Stimulated activated CD4-positive, alpha-beta T cell treated with anti-CD3 and anti-CD28 coated beads, Interleukin-4, amount 100 ng/mL, for 4 hours (primary cell): ENCODE measurements around the gene ELMO3.
A peak's percentile ranks its signal among the peaks of the same experiment; 100 is the strongest.

Experiments used
- DNase-seq, 2 experiments: peaks; one replicate each; pipeline ENCODE4 v3.0.0-alpha.2; 2020

Gene ELMO3

GRCh38 chr16:67163999-67164558 lies 34.9 kb upstream of the ELMO3 start:
- DNase-seq: no peak

GRCh38 chr16:67164599-67165061 lies 34.3 kb upstream of the ELMO3 start, which contains the start of gene HSF4:
Gene HSF4, plus strand, starts transcription at chr16:67164745. Its CDS starts 67 bp downstream, at chr16:67164812.
- DNase-seq: no peak

GRCh38 chr16:67165121-67166078 lies 33.5 kb upstream of the ELMO3 start:
- no peak for DNase-seq

- DNase-seq: no peak
These were observed 32.8 kb upstream of the ELMO3 start for GRCh38 chr16:67166110-67166547.

GRCh38 chr16:67166598-67167168 lies 32.2 kb upstream of the ELMO3 start:
- DNase-seq: no peak

GRCh38 chr16:67167588-67167987 lies 31.3 kb upstream of the ELMO3 start:
- DNase-seq: no peak

GRCh38 chr16:67169011-67169451 lies 29.9 kb upstream of the ELMO3 start:
- no peak for DNase-seq

GRCh38 chr16:67169642-67170167 lies 29.2 kb upstream of the ELMO3 start:
- DNase-seq: no peak

GRCh38 chr16:67170168-67170948 lies 28.6 kb upstream of the ELMO3 start, which contains the start of gene NOL3:
Gene NOL3, plus strand, starts transcription at chr16:67170538.
- no peak for DNase-seq

- DNase-seq: no peak
These were observed 27.8 kb upstream of the ELMO3 start for GRCh38 chr16:67170949-67171649.

GRCh38 chr16:67173323-67173722 lies 25.6 kb upstream of the ELMO3 start:
- no peak for DNase-seq

- peak; percentile 50 to 55 for DNase-seq
These were observed 24.9 kb upstream of the ELMO3 start for GRCh38 chr16:67173808-67174705.

GRCh38 chr16:67174706-67175231 lies 24.2 kb upstream of the ELMO3 start:
- no peak for DNase-seq

GRCh38 chr16:67176662-67177061 lies 22.3 kb upstream of the ELMO3 start:
- DNase-seq: no peak

- peak in 1 of 2 experiments; percentile 36 for DNase-seq
These were observed 20.9 kb upstream of the ELMO3 start for GRCh38 chr16:67177743-67178699.

- no peak for DNase-seq
These were observed 19.4 kb upstream of the ELMO3 start for GRCh38 chr16:67179421-67180080.

GRCh38 chr16:67180166-67180565 lies 18.8 kb upstream of the ELMO3 start:
- no peak for DNase-seq

- no peak for DNase-seq
These were observed 17.6 kb upstream of the ELMO3 start for GRCh38 chr16:67181346-67181745.

- DNase-seq: no peak
These were observed 16.6 kb upstream of the ELMO3 start for GRCh38 chr16:67182288-67182687.
